Endometrial microvascular endothelial cells (primary cell): Measurements from ENCODE around the gene TTC23. TPM values are rescaled to one million over a fixed set of nuclear protein-coding genes. Genes with fewer than 3 reads are reported as not detected.
"Not testable (repeated sequence)": the region's sequence is repeated elsewhere in the genome, so short reads cannot be mapped to it uniquely, and the experiment has no call there.

ENCODE experiments used
- in situ Hi-C: cut with HindIII; loops from 2 replicates; pipeline ENCODE4 v1.10.0; 2017; ENCODE audit warnings: low sequenced_read_pairs, low pct_unique_long_range_greater_than_20kb; ENCODE audit errors: inconsistent ontology term
- total RNA-seq: library from RNA; depleted of rRNA; stranded (reverse); fragments of >200 nt; gene quantifications from one replicate; pipeline ENCODE4 v1.2.3, GENCODE V29; 2015; ENCODE audit errors: inconsistent ontology term

The TTC23 gene
- total RNA-seq, 1 donor from 2014 or later = 8.1 TPM

DNA sequence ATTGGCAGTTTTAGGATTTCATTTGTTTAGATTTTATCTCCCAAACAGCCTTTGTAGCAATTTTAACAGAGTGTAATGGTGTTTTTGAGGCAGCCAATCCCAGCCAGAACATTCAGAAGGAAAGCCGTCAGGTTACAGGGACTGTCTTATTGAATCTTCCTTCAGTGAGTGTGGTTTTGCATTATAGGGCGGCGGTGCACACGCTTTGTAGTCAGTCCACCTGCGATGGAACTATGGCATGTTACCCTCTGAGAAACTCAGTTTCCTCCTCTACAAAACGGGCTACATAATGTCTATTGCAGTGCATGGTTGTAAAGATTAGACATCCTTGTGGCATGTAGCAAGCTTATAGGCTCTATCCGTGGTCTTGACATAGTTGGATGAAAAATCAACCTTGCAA, 2.9 kb upstream of the TTC23 start:
- in situ Hi-C loops = no loop called here

DNA sequence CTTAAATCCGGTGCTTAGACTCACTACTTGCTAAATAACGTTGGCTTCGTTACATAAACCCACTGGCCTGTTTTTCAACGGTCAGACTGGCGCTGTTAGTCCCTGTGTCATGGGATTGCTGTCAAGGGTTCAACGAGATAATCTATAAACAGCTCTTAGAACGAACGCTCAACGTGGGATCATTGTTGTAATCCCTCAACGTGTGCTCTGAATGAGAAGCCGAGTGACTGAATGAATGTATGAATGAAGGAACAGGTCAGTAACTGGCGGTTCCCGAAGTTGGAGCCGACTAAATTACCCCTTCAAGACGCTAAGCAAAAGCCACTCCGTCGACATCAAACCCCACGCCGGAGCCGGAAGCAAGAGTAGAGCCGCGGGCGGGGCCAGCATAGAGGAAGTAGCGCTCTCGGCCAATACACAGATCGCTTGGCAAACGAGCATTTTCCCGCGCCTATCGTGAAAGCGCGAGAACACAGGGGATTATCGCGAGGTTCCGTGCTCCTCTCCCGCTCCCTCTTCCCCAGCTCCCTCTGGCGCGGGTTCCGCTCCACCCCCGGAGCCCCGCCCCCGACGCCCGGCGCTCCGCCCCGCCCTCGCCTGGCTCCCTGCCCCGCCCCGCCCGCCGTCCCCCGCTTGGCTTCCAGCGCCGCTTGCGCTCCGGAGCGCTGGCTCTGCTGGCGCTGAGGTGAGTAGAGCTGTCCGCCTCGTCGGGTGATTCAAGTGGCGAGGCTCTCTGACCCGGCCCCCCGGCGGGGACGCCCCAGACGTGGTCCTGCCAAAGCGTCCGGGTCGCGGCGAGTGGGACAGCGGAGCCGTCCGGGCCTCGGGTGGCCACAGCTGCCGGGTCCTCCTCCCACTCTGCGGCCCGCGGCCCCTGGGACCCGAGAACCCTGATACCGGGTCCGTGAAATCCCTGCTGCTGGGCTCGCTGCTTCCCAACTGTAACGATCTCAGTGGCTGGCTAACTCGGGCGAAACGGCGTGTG, 1.8 kb upstream of the TTC23 start, which contains the start of gene LRRC28:
LRRC28 (plus strand) TSS at position 625 of the 985 bp plus-strand sequence. CDS start 4,477 bp downstream, outside the sequence.
- in situ Hi-C loops = no loop called here

DNA sequence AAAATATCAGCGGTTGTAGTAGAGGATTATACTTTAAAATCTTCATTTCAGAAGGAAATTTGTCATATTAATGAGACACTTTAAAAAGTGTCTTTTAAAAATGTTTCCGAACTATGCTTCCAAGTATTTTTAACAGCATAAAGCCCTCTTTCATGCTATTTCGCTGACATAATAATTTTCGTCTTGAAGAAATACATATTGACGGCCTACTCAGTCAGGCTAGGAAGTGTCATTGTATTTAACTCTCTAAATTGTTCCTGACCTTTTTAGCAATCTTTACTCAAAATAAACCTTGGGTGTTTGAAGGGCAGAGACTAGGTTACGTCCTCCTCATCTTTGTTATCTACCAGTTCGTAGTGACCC, 1.1 kb upstream of the TTC23 start:
- in situ Hi-C loops = no loop called here

DNA sequence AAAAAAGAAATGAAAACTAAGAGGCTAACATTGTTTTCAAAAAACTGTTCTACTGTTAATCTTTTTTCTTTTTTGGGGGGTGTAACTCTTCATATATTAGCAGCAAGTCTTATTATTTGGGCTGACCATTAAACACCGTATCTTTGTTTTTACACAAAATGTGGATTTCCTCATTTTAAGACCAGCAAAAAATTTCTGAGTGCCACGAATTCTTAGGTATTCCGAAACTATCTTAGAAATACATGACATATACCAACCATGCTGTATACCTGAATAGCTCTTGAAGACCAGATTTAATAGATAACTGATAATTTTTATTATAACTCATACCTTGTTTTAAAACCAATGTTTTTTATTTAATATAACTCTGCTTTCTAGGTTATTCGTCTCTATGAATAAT, 620 bp upstream of the TTC23 start:
- in situ Hi-C loops = no loop called here

DNA sequence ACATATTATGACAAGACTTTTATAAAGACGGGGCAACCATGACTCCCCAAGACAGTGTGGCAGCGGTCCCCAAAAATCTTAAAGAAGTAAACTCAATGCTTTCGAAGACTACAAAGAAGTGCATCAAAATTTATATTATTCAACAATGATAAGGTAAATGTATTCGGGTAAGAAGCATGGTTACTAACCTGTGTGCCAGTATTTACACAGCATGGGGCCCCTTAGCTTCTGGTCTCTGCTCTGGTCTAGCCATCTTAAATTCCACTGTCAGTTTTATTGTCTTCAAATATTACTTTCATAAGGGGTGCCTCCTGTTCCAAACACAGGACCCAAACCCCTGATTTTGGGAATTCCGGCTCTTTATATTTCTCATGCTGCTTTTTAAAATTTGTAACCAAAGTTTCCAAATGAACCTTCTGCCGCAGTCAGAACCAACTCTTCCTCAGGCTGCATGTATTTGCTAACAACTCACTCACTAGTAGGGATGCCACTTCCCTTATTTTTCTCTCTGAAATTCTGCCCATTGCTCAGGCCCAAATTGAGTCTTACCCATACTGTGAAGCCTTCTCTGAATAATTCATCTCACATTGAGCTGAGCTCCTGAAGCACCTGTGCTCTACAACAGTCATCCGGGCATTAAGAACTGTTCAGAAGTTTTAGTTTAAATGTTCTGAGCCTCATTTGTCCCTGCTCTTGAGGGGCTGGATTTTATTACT, 1.2 kb downstream of the TTC23 start:
- in situ Hi-C loops = no loop called here

DNA sequence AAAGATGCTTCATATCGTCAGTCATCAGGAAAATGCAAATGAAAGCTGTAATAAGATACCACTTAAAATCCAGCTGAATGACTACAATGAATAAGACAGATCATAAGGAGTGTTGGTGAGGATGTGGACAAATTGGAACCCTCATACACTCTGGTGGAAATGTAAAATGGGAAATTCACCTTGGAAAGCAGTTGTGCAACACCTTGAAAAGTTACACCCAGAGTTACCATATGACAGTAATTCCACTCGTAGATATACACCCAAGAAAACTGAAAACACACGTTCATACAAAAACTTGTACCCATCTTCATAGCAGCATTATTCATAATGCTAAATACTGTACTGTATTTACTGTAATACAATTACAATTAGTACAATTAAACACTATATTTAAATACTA, 2.3 kb downstream of the TTC23 start:
- in situ Hi-C loops = no loop called here

DNA sequence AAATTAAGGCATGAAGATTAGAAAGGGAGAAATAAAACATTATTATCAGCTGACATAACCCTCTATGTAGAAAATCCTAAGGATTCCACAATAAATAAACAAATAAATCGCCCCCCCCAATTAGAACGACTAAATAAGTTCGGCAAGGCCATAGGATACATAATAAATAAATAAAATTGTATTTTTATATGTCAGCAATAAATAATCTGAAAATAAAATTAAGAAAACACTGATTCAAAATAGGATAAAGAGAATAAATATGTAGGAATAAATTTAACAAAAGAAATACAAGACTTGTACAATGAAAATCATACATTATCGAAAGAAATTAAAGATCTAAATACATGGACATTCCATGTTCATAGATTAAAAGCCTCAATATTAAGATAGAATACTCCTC, 5.1 kb downstream of the TTC23 start:
- in situ Hi-C loops = no loop called here

DNA sequence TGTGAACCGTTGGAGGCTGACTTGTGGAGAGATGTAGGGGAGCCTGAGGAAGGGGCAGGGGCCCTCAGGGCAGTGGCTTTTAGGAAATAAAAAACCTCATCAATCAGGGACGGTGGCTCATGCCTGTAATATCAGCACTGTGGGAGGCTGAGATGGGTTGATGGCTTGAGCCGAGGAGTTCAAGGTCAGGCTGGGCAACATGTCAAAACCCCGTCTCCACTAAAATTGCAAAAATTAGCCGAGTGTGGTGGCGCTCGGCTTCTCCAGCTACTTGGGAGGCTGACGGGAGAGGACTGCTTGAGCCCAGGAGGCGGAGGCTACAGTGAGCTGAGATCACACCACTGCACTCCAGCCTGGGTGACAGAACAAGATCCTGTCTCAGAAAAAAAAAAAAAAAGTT, 7.6 kb downstream of the TTC23 start:
- in situ Hi-C loops = no loop called here

DNA sequence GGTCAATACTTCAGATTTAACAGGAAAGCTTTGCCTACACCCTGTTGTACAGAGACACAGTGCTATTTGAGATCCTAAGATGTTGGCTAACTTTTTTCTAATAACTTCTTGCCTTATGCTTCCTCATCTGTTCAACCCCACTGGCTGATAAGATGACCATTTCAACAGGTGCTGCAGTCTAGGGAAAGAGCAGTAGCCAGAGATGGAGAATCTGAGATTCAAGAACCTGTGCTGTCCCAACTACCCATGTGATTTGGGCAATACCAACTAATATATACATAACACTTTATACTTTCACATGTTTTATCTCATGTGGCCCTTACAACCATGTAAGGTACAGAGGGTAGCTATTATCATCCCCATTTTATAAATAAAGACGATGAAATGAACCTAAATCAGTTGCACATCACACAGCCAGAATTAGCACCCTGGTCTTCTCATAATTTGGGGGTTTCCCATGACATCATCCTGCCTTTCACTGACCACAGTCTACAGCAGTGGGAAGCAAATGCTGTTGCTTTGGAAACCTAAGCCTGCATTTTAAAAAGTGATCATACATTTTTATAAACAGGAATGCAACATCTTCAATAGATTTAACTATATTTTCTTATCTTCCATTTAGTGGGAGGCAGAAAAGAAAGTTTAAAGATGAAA, 9.7 kb downstream of the TTC23 start:
- in situ Hi-C loops = no loop called here

DNA sequence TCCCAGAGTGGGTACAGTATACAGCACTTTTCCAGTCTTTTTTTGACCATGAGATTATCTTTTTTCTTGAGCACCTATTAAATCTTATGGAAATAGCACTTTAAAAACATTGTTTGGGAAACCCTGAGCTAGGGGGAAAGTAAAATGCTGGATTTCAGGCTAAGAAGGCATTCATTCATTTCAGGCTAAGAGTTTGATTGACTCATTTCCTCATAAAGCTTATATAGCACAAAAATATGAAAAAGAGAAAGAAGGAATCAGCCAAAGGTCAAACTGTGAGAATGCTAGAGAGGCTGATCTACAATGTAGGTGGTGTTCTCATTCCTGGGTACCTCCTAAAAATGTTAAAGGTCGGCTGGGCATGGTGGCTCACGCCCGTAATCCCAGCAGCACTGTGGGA, 10.5 kb downstream of the TTC23 start:
- in situ Hi-C loops = no loop called here

DNA sequence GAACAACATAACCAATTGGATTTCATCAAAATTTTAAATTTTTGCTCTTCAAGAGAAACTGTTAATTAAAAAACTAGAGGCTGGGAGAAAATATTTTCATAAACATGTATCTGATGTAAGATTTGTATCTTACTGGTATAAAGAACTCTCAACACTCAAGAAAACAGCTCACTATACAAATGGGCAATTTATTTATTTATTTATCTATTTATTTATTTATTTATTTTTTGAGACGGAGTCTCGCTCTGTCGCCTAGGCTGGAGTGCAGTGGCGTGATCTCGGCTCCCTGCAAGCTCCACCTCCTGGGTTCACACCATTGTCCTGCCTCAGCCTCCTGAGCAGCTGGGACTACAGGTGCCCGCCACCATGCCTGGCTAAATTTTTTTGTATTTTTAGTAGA, 15.2 kb downstream of the TTC23 start:
- in situ Hi-C loops = not testable (repeated sequence)

DNA sequence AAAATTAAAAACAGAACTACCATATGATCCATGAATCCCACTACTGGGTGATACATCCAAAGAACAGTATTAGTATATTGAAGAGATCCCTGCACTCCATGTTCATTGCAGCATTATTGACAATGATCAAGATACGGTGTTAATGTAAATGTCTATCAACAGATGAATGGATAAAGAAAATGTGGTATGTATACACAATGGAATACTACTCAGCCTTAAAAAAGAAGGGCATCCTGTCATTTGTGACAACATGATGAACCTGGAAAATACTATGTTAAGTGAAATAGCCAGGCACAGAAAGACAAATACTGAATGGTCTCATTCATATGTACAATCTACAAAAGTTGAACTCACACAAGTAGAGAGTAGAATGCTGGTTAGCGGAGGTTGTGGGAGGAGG, 16.6 kb downstream of the TTC23 start:
- in situ Hi-C loops = no loop called here

DNA sequence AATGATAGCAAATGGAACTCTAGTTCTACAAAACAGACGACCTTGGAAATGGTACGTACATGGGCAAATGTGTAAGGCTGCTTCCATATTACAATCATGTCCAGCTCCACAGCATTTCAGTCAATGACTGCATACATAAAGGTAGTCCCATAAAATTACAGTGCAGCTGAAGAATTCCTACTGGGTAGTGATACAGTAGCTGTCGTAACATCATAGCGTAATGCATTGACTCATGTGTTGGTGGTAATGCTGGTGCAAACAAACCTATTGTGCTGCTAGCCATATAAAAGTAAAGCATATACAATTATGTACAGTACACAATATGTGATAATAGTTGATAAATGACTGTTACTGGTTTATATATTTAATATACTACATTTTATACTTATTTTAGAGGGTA, 18.5 kb downstream of the TTC23 start:
- in situ Hi-C loops = no loop called here

DNA sequence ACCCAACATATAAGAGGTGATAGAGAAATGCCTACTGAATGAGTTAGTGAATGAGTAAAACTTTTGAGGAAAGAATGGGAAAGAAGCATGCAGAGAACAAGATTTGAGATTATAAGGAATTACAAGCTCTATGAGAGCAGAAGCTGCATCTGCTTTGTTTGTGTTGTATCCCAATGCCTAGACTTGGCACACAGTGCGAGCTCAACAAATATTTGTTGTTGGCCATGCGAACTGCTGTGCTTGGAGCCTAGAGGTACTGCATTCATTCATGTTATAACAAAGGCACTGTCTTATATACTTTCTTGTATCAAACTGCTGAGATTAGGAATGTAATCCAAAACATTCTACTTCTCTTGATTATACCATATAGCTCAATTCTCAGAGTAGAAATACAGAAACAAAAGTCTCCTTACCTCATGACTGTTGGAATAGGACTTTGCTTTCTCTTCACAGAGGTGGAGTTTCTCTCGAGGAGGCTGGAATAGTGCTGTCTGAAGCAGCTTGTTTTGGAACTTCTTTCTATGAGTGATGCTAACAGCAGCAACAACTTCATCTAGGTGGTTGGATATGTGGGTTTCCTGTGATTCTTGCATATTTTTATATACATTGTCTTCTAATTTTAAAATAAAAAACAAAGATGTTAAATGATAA, 21.1 kb downstream of the TTC23 start:
- in situ Hi-C loops = no loop called here

DNA sequence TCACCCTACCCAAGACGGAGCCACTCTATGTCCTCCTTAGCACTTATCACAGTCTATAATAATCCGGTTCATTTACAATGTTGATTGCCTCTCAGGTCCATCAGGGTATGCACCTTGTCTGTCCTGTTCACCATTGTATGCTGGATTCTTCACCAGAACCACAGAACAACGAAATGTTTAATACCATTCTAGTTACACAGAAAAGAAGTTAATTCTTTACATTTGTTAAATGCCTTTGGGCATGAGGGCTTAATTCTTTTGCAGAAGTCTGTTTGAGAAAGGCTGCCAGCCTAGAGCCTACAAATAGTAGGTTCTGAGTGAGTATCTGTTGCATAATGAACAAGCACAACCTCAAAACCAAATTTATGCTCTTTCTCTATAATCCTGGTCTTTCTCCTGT, 22.6 kb downstream of the TTC23 start:
- in situ Hi-C loops = no loop called here

DNA sequence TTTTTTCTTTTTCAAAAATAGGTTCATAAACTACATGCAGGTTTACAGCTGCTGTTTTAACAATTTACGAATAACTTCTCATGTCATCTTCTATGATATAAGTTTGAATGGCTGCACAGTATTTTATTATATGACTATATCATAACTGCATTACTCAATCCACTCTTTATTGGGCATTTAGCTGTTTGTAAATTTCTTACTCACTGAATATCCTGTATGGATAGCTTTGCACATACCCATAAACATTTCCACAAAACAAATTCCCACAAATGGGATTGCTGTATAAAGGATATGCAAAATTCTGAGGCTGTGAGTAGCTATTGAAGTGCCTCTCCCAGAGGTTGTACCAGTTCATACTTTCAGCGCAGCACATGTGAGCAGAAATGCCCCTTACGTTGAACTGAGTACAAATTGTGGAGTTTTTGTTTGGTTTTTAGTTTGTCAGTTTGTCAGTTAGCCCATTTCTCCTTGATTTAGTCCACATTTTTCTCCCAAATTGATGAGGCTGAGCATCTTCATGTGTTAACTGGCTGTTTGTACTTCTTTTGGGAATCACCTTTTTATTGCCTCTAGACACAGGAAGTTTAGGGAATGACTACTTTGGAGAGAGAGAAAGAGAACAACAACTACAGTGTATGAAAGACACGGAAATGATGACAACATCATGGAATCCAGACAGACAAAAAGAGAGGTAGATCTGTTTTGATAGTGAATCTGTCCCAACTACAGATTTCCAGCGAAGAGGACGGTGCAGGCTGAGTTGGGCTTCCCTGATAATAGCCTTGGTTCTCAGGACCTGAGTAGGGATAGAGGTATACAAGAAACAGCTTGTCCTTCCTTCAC, 24.8 kb downstream of the TTC23 start:
- in situ Hi-C loops = no loop called here

DNA sequence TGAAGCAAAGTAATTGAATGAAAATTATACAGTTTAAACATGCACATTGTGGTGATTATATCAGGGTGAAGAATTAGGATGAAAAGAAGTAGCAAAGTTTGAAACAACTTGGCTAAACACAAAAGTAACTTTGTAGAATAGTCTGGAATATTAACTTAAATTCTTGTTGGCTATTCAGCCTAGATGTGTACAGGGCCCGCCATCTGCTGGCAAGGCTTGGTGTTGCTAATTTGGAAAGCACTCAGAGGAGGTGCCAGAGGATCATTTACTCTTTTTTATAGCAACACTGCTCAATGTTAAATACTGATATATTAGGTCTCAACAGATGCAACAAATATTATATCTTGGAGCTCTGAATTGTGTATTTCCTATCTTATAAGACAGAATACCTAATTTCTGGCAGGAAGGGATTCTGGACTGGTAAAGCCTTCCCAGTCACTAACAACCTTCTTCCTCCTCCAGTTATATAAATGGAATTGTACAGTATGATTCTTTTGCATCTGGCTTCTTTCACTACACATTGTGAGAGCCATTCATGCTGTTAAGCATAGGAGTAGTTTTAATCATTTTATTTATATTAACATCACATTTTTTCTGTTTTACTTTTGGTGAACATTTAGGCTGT, 36.1 kb downstream of the TTC23 start:
- in situ Hi-C loops = loop anchor here (10.0 kb wide), 1 partner anchor 88 kb away; no protein-coding TSS in a partner anchor

DNA sequence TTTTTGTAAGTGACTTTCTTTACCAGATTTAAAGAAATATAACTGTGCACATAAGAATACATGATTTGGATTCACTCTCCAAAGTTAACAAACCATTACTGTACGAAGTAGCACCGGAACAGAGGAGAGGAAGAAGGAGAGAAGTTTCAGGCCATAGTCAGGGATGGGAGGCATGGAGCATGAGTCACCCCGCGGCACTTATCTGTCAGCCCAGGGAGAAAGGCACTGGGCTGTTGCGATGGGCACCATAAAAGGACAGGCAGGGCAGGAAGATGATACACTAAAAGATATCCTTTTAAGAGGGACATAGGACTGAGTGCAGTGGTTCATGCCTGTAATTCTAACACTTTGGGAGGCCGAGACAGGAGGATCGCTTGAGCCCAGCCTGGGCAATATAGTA, 37.0 kb downstream of the TTC23 start:
- in situ Hi-C loops = loop anchor here (10.0 kb wide), 1 partner anchor 88 kb away; no protein-coding TSS in a partner anchor
